GM08714 (cell line): ENCODE results near the gene CSNK1E.
A peak's percentile ranks its signal among the peaks of the same experiment; 100 is the strongest.

ENCODE experiments used
- H3K4me3 ChIP-seq: fragments of 200-500 bp; sonication (Bioruptor generic); 2 replicates; pipeline ENCODE4 v1.5.1; 2014; ENCODE audit warnings: mild to moderate bottlenecking, low read length, inconsistent platforms
- ZNF274 ChIP-seq: IDR thresholded peaks from 2 replicates; pipeline ENCODE4 v1.6.1; 2012; ENCODE audit warnings: mild to moderate bottlenecking, low read depth, low read length

The CSNK1E gene

DNA sequence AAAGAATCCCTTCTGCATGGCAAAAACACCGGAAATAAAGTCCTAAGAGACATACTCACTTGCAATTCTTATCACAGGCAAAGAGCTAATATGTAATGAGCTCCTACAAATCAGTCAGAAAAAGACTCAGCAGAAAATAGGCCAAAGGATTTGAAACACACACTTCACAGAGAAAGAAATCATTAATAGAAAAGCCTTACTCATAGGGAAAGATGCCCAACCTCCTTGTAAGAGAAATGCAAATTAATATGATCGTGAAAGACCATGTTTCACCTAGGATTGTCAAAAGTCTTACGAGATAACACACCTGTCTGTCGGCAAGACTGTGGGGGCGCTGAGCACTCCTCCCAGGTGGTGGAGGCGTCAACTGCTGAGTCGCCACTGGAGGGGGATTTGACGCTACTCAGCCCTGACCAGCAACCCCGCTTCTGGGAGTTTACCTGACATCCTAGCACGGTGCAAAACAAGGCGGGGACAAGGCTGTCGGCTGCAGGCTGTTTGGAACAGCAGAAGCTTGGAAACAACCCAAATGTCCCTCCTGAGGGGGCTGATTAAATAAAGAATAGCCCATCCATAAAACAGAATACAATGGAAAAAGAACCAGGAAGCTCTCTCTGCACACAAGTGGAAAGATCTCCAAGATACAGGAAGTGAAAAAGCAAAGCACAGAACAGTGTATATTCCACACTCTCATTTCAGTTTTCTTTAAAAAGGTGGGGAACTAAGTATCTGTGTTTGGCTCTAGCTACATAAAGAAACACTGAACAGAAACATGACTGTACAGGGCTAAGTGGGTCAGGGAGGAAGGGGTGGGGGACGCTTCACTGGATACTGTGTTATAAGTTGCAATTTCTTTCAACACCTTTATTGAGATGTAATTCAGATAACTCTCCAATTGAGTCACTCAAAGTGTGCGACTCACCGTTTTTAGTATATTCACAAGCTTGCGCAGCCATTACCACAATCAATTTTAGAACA is 11.5 kb downstream of the CSNK1E start:
- peak overlapping the region; percentile 13; the same call in 1 of the 2 replicates for H3K4me3 ChIP-seq
- no peak for TF ChIP-seq ZNF274

DNA sequence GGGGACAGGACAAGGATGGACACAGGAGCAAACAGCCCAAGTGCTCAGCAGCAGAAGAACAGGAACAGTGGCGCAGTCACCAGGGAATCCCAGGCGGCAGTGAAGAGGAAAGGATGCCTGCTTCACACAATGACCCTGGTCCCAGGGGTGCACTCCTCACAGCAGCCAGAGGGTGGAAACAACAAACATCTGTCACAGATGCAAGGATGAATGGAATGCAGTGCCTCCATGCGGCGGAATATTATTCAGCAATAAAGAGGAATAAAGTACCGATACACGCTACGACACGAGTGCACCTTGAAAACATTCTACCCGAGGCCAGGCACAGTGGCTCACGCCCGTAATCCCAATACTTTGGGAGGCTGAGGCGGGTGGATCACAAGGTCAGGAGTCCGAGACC is 12.7 kb downstream of the CSNK1E start:
- TF ChIP-seq ZNF274: no peak
- H3K4me3 ChIP-seq: no peak overlapping the region; the same call in 1 of the 2 replicates

DNA sequence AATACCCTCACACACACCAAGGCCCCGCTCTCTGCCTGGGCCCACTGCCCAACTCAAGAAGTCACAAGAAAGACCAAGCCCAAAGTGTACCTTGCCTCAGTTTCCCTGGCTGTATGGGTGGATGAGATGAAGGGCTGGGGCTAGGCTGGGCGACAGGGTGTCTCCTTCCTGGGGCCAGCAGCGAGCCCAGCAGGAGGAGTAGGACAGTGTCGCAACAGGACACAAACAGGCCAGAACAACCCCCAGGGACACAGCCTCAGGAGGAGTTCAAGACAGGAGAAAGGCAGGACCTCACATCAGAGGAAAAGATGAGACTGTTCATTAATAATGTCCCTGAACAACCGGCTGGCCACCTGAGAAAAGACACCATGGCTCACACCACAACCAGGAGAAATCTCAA is 13.3 kb downstream of the CSNK1E start:
- no peak for TF ChIP-seq ZNF274
- H3K4me3 ChIP-seq: no peak overlapping the region

DNA sequence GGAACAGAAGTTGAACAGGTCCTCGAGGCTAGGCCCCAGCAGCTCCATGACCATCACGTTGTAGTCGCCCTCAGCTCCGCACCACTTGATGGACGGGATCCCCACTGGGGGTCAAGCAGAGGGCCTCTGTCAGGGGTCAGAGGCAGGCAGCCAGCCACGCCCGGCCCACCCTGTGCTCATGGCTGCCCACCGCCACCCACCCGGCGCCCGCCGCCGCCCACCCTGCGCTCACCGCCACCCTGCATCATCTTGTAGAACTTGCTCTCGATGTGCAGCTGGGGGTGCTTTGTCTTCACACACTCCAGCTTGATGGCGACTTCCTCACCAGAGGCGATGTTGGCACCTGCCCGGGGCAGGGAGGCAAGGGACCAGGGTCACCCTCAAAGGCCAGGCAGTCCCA is 14.3 kb downstream of the CSNK1E start:
- no peak overlapping the region for H3K4me3 ChIP-seq
- TF ChIP-seq ZNF274: no peak

DNA sequence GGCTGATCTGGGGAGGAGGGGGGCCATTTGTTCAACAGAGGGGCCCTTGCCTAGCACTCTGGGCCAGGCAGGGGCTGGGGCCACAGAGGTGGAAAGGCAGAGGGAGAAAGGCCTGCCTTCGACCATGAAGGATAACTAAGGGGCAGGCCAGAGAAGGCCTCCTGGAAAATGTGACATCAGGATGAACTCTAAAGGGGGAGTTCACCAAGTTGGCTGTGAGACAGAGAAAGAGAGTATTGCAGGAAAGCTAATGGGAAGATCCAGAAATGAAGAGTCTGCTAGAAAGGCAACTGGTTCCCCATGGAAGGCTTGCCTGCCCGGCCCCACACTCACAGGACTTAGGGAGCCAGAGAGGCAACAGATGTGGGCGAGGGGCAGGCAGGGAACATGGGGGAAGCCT is 16.3 kb downstream of the CSNK1E start:
- no peak for TF ChIP-seq ZNF274
- H3K4me3 ChIP-seq: no peak overlapping the region

DNA sequence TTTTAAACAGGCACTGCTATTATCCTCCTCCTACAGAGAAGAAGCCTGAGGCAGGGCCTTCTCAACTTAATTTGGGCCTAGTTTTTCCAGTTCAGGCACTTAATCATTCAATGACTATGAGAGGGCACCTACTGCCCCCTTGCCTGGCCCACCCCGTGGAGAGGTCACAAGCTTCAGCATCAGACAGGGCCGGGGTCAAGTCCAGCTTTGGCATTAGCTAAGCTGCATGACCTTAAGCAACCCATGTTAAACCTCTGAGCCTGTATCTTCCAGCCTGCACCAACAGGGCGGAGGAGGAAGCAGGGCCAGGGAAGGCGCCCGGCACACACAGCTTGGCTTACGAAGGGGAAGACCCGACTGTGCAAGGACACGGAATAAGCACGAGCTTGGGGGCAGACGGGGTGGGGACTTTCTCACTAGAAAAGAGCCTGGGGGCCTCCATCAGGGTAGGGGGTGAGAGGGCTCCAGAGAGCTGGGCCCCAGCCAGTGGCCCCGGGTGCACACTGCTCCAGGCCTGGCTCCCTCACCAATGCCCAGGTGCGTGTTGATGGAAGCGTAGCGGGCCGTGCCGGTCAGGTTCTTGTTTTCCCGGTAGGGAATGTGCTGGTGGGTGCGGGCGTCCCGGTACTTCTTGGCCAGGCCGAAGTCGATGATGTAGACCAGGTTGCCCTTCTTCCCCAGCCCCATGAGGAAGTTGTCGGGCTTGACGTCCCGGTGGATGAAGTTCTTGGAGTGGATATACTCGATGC is 16.9 kb downstream of the CSNK1E start:
- no peak for TF ChIP-seq ZNF274
- H3K4me3 ChIP-seq: no peak overlapping the region

DNA sequence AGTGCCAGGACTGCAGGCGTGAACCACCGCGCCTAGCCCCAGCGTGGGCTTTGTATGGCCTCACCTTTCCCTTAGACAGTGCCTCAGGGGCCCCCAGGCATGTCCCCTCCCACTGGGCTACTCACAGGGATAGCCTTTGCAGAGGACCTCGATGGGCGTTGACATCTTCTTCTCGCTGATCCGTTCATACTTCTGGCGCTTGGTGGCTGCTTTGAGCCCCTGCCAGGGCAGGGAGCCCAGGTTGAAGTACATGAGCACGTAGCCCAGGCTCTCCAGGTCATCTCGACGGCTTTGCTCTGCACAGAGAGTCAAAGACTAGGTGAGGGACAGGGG is 17.5 kb downstream of the CSNK1E start:
- TF ChIP-seq ZNF274: no peak
- H3K4me3 ChIP-seq: no peak overlapping the region

DNA sequence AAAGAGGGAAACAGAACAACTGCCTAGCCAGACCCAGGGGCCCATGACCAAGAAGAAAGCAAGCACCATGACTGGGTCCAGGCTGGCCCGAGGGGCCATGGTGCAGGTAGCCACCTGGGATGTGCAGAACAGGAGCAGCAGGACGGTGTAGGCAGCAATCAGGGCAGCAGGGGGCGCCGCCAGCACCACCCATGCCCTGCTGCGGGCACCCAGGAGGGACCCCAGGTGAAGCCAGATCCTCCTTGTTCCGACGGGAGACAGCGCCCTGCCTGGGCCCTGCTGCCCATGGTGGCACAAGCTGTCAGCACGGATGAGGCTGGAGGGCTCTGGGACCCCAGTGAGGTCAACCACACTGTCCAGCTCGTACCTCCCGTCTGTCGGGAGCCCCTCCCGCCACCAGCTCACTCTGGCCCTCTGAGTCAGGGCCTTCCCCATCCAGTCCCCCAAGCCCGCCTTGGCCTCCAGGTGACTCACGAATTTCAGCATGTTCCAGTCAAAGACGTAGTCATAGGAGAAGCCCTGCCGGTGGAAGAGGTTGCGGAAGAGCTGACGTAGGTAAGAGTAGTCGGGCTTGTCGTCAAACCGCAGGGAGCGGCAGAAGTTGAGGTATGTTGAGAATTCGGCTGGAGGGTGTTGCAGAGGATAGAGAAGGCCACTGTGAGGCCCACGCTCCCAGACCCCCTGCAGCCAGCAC is 18.8 kb downstream of the CSNK1E start:
- TF ChIP-seq ZNF274: no peak
- no peak overlapping the region for H3K4me3 ChIP-seq

DNA sequence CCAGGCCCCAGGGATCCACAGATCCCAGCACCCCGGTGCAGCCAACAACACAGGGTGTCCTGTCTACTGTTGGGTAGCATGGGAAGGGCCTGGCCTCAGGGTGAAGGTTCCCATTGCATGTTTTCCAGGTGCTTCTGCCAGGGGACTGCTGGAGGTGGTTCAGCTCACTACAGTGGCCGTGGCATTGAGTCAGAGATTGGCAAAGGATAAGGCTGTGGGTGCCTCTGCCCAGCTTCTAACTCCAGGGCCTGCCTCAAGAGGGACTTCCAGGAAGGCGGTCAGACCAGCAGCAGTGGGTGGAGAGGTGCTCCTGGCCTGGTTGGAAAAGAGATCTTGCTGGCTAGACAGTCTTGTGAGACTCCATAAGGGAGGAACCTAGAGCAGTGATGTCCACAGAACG is 20.9 kb downstream of the CSNK1E start:
- no peak for TF ChIP-seq ZNF274
- no peak overlapping the region for H3K4me3 ChIP-seq

DNA sequence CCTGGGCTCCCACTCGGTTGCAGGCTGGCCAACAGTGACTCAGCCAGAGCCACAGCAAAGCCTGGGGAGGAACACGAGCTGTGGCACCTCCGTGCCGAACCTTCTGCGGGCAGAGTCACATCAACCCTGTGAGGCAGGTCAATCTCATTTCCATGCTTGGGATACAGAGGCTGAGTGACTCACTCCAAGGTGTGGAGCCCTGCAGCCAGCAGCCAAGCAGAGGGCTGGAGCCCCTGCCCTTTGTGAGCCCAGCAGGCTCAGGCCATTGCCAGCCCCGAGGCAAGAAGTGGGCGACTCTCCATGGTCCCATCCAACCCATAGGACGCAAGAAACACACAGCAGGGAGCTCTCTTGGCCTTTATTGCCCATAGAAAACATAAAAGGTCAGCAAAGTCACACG is 21.4 kb downstream of the CSNK1E start:
- TF ChIP-seq ZNF274: no peak
- no peak overlapping the region for H3K4me3 ChIP-seq

DNA sequence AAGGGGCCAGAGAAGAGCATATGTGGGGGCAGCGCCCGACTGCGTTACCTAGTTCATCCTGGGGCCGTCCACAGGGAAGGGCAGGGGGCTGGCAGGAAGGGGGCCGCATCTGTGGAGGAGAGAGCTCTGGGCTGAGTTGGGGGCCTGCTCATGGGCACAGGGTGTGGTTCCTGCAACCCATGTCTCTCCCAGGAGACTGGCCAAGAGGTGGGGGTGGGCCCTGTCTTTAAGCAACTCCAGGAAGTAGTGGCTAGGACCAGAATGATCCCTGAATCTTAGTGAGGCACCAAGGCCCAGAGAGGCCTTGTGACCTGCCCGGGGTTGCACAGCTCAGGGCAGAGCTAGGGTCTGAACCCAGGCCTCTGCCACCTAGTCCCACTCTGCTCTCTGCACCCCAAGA is 21.9 kb downstream of the CSNK1E start:
- H3K4me3 ChIP-seq: no peak overlapping the region
- TF ChIP-seq ZNF274: no peak

DNA sequence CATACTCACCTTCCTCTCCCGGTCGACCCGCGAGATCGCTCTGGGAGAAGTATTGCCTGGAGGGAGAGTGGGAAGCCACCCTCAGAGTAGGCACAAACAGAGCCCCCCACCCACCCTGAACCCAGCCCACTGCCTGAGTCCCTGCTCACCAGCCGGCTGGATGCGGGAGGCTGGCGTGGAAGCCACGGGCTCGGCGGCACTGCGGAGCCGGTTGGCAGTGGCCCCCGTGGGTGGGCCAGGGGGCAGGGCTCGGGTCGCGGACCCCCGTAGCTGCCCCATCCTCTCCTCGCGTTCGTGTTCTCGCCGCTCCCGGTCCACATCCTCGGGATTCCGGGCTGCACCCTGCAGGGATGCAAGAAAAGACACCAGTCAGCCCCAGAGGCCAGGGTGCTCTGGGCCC is 23.0 kb downstream of the CSNK1E start:
- no peak overlapping the region for H3K4me3 ChIP-seq
- TF ChIP-seq ZNF274: no peak

DNA sequence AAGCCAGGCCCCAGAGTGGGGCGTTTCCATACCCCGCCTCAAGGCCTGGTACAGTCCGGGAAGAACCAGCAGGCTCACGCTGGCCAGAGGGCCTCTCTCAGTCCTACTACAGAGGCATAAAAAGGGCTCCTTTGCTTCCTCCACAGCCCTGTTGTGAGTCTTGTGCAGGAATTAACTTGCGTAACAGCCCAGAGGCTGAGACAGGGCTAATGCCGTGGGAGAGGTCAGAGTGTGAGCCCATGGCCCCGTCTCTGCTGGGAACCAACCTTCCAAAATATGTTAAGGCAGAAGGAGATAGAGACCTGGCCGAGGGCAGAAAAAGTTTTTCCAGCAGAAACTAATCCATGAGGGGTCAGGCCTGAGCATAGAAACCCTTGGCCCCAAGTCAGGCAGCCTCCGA is 24.5 kb downstream of the CSNK1E start:
- H3K4me3 ChIP-seq: no peak overlapping the region
- TF ChIP-seq ZNF274: no peak

DNA sequence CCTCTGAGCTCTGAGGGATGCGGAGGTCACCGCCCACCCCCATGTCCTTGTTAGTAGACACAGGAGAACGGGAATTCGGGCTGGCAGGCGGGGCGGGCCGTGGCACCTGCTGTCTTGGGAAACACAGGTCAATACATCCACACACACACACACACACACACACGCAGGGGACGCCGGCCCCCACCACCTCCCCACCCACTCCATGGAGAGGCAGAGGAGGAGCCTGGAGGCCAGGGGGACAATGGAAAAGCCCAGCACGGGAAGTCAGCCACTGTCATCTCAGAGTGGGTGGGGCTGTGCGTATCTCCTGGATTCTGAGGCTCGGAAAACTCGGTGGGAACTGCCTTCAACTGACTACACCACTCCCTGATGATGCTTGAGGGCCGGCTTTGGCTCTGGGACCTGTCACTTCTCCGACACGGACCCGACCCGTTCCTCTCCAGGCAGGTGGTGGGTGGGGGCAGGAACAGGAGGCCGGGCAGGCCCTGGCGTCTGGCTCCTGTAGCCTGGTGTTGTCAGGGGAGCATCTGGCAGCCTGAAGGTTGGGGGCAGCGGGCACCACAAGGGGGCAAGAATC is 25.9 kb downstream of the CSNK1E start:
- H3K4me3 ChIP-seq: no peak overlapping the region
- no peak for TF ChIP-seq ZNF274

DNA sequence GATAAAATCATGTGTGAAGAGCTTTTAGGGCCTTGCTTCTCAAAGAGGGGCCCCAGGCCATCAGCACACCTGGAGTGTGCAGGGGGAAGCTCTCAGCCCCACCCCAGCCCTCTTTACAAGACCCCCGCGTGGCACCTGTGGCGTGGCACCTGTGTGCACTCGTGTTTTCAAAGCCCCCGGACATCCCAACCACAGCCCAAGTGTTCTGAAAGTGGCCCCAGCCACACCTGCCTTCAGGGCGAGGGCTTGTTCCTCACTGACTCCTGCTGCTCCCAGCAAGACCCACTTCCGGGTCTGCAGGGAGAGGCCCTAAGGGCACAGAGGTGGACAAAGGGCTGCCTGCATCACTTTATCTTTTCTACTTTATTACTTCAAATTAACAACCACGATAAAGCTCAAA is 26.9 kb downstream of the CSNK1E start:
- H3K4me3 ChIP-seq: no peak overlapping the region
- no peak for TF ChIP-seq ZNF274
